GM18508 (cell line): Measurements from ENCODE around the gene INHBE.
A peak's percentile ranks its signal among the peaks of the same experiment; 100 is the strongest.

Source experiments
- ATAC-seq: cut with Tn5 transposase; IDR thresholded peaks from one replicate; pipeline ENCODE4 v1.9.1; 2021; ENCODE audit warnings: moderate number of reproducible peaks; ENCODE audit not compliant: insufficient read depth, unreplicated experiment

INHBE gene

GRCh38 chr12:57473886-57474285 is 18.8 kb downstream of the INHBE start:
- no peak for ATAC-seq

DNA sequence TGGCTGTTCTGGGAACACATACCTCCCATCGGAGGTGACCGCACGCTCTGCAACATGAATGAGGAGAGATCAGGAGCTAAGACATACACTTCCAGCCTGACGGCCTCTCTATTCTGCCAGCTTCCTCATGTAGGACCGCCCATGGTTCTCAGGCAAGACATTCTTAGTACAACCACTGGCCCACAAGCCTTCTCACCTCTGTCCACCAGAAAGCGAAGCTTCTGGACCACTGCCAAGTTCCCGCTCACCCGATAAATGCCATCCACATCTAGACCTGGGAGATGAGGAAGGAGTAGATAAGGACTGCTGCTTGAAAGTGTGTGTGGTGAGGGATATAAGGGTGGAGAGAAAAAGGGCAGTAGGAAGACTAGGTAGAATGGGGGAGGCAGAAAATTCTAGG is 19.3 kb downstream of the INHBE start:
- ATAC-seq = no peak

DNA sequence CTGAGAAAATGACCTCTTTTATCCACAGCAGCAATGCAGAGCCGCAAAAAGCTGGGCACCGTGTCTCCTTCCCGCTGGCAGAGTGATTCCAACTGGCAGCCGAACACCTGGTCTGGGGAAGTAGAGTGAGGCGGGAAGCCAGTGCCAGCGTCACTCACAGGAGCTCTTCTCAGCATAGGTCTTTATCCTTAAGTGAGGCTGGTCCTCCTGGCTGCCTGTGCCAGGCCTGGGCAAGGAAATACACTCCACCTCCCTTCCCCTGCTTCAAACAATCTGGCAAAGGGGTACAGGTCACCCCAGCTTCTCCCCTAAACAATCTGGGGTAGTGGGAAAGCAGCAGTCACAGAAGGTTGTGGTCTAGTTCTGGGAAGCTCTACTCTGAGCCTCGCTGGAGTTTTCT is 19.8 kb downstream of the INHBE start:
- no peak for ATAC-seq

DNA sequence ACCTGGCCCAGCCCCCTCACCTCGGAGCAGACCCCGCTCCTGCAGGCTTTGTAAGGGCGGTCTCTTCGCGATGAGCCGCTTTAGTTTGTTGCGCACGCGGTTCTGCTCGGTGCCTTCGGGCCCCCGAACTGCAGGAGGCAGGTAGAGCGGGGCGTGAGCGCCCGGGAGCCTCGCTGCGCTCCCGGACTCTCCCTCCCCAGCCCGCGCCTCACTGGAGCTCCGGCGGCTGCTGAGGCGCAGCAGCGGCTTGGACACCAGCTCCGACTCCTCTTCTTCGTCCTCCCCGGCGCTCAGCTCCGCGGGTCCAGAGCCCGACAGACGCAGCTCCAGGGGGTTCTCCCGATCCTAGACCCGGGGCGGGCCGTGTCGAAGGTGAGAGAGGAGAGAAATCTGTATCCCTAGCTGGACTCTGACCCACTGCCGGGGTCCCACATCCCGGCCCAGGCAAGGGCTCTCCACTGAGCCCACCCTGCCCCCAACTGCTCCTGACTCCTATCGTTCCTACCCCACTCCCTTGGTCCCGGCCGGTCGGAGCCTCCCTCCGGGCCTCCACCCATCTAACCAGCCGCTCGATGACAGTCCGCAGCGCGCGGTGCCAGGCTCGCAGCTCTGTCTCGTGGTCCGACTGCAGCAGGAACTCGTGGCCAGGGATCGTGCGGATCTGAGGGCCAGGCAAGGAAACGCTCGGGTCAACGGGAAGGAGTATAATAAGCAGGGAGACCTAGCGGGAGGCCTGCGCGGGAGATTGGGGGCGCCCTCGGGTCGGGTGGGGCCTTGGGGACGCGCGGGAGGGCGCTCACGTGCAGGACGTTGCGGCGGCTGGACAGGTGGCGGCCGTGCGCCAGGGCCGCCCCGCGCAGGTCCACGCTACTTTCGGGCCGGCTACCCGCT is 20.4 kb downstream of the INHBE start:
- no peak for ATAC-seq

GRCh38 chr12:57476162-57476992 is 21.3 kb downstream of the INHBE start:
- ATAC-seq = no peak

DNA sequence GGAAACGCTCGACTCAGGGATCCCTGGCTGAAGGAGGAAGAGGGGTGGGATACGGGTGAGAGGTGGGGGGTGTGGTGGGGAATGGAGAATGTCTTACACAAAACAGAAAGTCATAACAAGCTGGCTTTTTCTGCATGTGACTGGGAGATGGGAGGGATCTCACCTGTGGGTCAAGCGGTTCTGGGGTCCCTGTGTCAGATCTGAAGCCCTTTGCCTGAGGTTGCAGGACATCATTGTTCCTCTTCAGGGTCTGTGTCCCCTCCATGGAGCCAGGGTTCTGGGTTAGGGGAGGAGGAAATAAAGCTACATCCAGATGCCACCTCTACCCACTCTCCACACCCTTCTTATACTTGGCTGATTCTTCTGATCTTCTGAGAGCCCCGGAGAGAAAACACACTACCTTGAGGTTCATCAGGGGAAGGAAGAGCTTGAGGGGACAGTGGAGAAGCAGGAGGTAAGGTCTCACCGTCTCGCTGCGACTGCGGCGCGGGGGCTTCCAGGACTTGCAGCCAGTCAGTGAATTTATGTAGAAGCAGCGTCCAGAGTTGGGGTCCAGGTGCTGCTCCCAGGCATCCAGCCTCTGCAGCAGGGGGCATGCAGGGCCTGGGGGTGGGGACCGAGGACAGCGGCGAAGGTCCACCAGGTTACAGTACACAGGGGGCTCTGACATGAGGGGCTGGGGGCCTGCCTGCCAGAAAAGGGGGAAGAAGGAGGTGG is 22.0 kb downstream of the INHBE start:
- no peak for ATAC-seq

- no peak for ATAC-seq
Observed at GRCh38 chr12:57477710-57478681, 22.9 kb downstream of the INHBE start.

DNA sequence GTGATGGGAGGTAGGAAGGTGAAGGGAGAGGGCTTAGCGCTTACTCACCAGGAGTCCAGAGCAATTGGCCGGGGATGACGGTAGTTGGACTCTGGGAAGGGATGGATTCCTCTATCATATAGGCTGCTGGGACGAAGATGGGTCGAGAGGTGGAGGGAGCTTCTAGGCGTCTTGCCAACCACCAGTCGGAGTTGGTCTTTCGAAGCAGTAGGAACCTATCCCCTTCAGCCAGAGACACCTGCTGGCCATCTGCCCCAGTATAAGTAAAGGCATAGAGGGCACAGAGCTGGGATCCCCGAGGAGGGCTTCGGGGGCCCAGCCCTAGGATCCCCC is 23.9 kb downstream of the INHBE start:
- no peak for ATAC-seq

- no peak for ATAC-seq
Observed at GRCh38 chr12:57479376-57480115, 24.4 kb downstream of the INHBE start, which contains the start of gene ARHGAP9. Gene ARHGAP9 (minus strand): TSS chr12:57479866. CDS start chr12:57479406, 460 bp downstream.

DNA sequence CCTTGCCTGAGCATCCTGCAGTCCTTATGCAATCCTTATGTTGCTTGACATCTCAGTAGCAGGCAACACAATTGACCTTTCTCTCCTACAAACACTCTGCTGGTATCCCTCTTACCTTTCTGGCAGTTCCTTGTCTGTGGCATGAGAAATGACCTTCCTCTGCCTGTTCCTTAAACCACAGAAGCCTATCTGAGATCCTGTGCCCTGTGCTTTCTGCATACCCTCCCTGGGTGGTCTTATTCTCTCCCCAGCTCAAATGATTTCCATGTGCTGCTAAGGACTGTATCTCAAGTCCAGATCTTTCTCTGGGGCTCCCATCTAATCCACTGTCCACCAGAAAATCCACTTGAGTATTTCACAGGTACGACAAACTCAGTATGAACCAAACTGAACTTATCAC is 26.6 kb downstream of the INHBE start:
- no peak for ATAC-seq

DNA sequence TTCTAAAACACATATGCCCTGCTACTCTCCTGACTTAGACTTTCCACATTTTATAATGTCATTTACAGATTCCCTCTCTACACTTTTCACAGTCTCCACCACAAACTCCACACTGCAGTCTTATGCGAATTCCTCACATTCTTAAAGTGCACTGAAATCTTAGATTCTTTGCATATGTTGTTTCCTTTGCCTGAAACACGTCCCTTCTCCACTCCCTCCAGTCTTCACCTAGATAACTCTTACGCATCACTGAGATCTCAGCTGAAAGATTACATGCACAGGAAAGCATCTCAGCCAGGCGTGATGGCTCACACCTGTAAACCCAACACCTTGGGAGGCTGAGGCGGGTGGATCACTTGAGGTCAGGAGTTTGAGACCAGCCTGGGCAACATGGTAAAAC is 28.4 kb downstream of the INHBE start:
- ATAC-seq = no peak

- no peak for ATAC-seq
Observed at GRCh38 chr12:57485695-57486094, 30.6 kb downstream of the INHBE start.

DNA sequence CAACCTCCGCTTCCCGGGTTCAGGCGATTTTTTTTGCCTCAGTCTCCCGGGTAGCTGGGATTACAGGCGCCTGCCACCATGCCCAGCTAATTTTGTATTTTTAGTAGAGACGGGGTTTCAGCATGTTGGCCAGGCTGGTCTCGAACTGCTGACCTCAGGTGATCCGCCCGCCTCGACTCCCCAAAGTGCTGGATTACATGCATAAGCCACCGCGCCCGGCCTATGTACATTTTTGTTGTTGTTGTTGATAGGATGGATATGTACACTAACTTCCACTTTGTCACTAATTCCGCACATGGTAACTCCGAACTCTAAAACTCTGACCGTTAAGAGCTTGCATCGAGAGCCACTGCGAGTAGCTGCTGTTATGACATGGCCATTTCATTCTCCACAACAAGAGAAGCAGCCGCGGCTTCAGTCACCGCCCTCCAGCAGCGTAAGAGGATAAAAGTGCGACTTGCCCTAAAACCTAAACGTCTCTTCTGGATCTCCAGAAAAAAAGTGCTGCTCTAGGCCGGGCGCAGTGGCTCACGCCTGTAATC is 32.0 kb downstream of the INHBE start:
- no peak for ATAC-seq

- ATAC-seq = peak; percentile 90
Observed at GRCh38 chr12:57487597-57488401, 32.7 kb downstream of the INHBE start, which contains the start of gene MARS1. Gene MARS1 (plus strand): TSS chr12:57488068. CDS start chr12:57488091, 23 bp downstream.

DNA sequence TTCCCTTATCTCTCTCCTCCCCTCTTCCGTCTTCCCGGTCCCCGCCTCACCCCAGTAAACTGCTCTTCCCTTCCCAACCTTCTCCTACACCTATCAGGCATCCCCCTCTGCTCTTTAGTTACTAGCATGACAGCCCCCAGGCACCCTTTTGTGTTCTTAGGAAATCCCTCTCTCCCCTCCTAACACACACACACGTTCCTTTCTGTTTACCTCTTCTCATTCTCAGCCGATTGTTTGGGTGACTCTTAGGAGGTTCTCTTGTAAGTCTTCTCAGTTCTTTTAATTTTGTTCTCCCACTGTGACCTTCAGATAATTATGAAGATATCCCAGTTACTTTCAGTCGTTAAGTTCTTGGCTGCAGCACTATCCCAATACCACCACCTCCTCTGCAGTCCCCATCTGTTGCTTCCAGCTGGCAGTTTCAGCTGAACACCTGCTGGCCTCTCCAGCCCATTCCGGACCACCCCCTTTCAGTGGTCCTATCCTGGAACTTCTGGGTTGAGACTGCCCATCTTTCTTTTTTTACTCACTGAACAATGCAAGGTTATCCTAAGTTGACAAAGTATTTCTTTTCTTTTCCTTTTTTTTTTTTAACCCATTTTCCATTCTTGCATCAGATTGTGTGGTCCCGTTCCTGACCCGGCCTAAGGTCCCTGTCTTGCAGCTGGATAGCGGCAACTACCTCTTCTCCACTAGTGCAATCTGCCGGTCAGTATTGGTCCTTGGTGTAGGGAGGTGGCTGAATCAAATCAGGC is 33.5 kb downstream of the INHBE start:
- no peak for ATAC-seq

DNA sequence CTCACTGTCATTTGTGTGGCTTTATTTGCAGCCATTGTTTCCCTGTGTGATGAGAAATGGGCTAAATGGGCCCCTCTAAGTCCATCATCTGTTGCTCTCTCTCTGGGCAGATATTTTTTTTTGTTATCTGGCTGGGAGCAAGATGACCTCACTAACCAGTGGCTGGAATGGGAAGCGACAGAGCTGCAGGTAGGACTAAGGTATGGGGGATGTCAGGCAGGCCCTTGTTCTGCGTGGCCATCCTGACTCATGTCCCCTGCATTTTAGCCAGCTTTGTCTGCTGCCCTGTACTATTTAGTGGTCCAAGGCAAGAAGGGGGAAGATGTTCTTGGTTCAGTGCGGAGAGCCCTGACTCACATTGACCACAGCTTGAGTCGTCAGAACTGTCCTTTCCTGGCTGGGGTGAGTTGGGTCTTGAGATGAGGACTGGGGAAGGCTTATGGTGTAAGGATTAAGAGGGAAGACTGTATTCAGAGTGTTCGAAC is 34.1 kb downstream of the INHBE start:
- no peak for ATAC-seq

- no peak for ATAC-seq
Observed at GRCh38 chr12:57490126-57490525, 35.0 kb downstream of the INHBE start.
